ENCODE results near the gene ZNF597. TPM values are rescaled to one million over a fixed set of nuclear protein-coding genes. Genes with fewer than 3 reads are reported as not detected.

The ZNF597 gene
- total and polyA plus RNA-seq, 2 experiments from 2014 or later = 1.2 to 2.4 TPM

DNA sequence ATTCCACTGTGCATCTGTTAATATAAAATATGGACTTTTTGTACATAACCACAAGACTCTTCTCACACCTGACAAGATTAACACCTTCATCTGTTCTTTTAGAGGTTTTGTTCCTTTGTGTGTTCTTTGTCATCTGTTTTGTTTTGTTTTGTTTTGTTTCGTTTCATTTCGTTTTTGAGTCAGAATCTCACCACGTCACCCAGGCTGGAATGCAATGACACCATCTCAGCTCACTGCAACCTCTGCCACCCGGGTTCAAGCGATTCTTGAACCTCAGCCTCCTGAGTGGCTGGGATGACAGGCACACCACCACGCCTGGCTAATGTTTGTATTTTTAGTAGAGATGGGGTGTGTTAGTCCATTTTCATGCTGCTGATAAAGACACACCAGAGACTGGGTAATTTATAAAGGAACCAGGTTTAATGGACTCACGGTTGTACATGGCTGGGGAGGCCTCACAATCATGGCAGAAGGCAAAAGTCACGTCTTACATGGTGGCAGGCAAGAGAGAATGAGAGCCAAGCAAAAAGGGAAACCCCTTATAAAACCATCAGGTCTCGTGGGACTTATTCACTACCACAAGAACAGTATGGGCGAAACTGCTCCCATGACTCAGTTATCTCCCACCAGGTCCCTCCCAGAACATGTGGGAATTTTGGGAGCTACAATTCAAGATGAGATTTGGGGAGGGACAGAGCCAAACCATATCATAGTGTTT lies 29.7 kb upstream of the ZNF597 start:
- ATAC-seq = no peak
- peaks cover 3% of the 10 kb centered on the region for H3K27me3 Mint-ChIP-seq (ENCODE audit: insufficient read depth, low read depth, poor library complexity)
- H3K4me3 Mint-ChIP-seq = no peak overlapping the region; the same call in 2 of the 3 replicates
- no peak for DNase-seq (ENCODE audit: low spot score)
- Histone ChIP-seq H3F3A (replicated peaks; ENCODE audit: low read depth) (no peaks in the 10 kb centered on the region), H3K36me3 (ENCODE audit: insufficient read depth) (no peaks in the 10 kb centered on the region), H3K4me1 (ENCODE audit: insufficient read depth) (peaks cover 6% of the 10 kb centered on the region; the same call in 1 of the 2 replicates), H3K9me2 (ENCODE audit: insufficient read depth) (no peaks in the 10 kb centered on the region), H3K4me2 (no peak overlapping the region), H3K4me3 (no peak overlapping the region), H3K27ac (ENCODE audit: low read depth) (no peak overlapping the region), H3K27me3 (ENCODE audit: insufficient read depth) (no peaks in the 10 kb centered on the region), H2AFZ (no peak overlapping the region), H4K20me1 (replicated peaks; ENCODE audit: insufficient read depth) (peaks cover 33% of the 10 kb centered on the region), H3K79me2 (replicated peaks; ENCODE audit: insufficient read depth) (peaks cover 86% of the 10 kb centered on the region)
- no peak overlapping the region for H3K27ac Mint-ChIP-seq
- peaks cover 26% of the 10 kb centered on the region for H3K4me1 Mint-ChIP-seq
- H3K36me3 Mint-ChIP-seq (ENCODE audit: low read depth) = peaks cover 7% of the 10 kb centered on the region; the same call in 2 of the 3 replicates
- TF ChIP-seq ZNF114 (CRISPR knock-in tag; IDR thresholded peaks at IDR 0.05) = no peak
- TF ChIP-seq, protein P1, sequence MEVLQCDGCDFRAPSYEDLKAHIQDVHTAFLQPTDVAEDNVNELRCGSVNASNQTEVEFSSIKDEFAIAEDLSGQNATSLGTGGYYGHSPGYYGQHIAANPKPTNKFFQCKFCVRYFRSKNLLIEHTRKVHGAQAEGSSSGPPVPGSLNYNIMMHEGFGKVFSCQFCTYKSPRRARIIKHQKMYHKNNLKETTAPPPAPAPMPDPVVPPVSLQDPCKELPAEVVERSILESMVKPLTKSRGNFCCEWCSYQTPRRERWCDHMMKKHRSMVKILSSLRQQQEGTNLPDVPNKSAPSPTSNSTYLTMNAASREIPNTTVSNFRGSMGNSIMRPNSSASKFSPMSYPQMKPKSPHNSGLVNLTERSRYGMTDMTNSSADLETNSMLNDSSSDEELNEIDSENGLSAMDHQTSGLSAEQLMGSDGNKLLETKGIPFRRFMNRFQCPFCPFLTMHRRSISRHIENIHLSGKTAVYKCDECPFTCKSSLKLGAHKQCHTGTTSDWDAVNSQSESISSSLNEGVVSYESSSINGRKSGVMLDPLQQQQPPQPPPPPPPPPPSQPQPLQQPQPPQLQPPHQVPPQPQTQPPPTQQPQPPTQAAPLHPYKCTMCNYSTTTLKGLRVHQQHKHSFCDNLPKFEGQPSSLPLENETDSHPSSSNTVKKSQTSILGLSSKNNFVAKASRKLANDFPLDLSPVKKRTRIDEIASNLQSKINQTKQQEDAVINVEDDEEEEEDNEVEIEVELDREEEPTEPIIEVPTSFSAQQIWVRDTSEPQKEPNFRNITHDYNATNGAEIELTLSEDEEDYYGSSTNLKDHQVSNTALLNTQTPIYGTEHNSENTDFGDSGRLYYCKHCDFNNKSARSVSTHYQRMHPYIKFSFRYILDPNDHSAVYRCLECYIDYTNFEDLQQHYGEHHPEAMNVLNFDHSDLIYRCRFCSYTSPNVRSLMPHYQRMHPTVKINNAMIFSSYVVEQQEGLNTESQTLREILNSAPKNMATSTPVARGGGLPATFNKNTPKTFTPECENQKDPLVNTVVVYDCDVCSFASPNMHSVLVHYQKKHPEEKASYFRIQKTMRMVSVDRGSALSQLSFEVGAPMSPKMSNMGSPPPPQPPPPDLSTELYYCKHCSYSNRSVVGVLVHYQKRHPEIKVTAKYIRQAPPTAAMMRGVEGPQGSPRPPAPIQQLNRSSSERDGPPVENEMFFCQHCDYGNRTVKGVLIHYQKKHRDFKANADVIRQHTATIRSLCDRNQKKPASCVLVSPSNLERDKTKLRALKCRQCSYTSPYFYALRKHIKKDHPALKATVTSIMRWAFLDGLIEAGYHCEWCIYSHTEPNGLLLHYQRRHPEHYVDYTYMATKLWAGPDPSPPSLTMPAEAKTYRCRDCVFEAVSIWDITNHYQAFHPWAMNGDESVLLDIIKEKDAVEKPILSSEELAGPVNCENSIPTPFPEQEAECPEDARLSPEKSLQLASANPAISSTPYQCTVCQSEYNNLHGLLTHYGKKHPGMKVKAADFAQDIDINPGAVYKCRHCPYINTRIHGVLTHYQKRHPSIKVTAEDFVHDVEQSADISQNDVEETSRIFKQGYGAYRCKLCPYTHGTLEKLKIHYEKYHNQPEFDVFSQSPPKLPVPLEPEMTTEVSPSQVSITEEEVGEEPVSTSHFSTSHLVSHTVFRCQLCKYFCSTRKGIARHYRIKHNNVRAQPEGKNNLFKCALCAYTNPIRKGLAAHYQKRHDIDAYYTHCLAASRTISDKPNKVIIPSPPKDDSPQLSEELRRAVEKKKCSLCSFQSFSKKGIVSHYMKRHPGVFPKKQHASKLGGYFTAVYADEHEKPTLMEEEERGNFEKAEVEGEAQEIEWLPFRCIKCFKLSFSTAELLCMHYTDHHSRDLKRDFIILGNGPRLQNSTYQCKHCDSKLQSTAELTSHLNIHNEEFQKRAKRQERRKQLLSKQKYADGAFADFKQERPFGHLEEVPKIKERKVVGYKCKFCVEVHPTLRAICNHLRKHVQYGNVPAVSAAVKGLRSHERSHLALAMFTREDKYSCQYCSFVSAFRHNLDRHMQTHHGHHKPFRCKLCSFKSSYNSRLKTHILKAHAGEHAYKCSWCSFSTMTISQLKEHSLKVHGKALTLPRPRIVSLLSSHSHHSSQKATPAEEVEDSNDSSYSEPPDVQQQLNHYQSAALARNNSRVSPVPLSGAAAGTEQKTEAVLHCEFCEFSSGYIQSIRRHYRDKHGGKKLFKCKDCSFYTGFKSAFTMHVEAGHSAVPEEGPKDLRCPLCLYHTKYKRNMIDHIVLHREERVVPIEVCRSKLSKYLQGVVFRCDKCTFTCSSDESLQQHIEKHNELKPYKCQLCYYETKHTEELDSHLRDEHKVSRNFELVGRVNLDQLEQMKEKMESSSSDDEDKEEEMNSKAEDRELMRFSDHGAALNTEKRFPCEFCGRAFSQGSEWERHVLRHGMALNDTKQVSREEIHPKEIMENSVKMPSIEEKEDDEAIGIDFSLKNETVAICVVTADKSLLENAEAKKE (CRISPR knock-in tag; IDR thresholded peaks at IDR 0.05) = no peak
- no peak for TF ChIP-seq NANOG (IDR thresholded peaks at IDR 0.05; ENCODE audit: borderline replicate concordance)
- TF ChIP-seq STAT1 (IDR thresholded peaks at IDR 0.05; ENCODE audit: unreplicated experiment) = no peak
- no peak for TF ChIP-seq EZH2 (IDR thresholded peaks at IDR 0.05; ENCODE audit: low read depth, unreplicated experiment)
- no peak for TF ChIP-seq ZNF331 (CRISPR knock-in tag; IDR thresholded peaks at IDR 0.05; ENCODE audit: low read depth)
- TF ChIP-seq, protein P2, sequence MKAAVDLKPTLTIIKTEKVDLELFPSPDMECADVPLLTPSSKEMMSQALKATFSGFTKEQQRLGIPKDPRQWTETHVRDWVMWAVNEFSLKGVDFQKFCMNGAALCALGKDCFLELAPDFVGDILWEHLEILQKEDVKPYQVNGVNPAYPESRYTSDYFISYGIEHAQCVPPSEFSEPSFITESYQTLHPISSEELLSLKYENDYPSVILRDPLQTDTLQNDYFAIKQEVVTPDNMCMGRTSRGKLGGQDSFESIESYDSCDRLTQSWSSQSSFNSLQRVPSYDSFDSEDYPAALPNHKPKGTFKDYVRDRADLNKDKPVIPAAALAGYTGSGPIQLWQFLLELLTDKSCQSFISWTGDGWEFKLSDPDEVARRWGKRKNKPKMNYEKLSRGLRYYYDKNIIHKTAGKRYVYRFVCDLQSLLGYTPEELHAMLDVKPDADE (IDR thresholded peaks at IDR 0.05) = no peak
- no peak for TF ChIP-seq CREB1 (CRISPR knock-in tag; IDR thresholded peaks at IDR 0.05; ENCODE audit: low read depth)
- TF ChIP-seq, protein P3, sequence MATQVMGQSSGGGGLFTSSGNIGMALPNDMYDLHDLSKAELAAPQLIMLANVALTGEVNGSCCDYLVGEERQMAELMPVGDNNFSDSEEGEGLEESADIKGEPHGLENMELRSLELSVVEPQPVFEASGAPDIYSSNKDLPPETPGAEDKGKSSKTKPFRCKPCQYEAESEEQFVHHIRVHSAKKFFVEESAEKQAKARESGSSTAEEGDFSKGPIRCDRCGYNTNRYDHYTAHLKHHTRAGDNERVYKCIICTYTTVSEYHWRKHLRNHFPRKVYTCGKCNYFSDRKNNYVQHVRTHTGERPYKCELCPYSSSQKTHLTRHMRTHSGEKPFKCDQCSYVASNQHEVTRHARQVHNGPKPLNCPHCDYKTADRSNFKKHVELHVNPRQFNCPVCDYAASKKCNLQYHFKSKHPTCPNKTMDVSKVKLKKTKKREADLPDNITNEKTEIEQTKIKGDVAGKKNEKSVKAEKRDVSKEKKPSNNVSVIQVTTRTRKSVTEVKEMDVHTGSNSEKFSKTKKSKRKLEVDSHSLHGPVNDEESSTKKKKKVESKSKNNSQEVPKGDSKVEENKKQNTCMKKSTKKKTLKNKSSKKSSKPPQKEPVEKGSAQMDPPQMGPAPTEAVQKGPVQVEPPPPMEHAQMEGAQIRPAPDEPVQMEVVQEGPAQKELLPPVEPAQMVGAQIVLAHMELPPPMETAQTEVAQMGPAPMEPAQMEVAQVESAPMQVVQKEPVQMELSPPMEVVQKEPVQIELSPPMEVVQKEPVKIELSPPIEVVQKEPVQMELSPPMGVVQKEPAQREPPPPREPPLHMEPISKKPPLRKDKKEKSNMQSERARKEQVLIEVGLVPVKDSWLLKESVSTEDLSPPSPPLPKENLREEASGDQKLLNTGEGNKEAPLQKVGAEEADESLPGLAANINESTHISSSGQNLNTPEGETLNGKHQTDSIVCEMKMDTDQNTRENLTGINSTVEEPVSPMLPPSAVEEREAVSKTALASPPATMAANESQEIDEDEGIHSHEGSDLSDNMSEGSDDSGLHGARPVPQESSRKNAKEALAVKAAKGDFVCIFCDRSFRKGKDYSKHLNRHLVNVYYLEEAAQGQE (IDR thresholded peaks at IDR 0.05; ENCODE audit: unreplicated experiment) = no peak
- TF ChIP-seq, protein P4, sequence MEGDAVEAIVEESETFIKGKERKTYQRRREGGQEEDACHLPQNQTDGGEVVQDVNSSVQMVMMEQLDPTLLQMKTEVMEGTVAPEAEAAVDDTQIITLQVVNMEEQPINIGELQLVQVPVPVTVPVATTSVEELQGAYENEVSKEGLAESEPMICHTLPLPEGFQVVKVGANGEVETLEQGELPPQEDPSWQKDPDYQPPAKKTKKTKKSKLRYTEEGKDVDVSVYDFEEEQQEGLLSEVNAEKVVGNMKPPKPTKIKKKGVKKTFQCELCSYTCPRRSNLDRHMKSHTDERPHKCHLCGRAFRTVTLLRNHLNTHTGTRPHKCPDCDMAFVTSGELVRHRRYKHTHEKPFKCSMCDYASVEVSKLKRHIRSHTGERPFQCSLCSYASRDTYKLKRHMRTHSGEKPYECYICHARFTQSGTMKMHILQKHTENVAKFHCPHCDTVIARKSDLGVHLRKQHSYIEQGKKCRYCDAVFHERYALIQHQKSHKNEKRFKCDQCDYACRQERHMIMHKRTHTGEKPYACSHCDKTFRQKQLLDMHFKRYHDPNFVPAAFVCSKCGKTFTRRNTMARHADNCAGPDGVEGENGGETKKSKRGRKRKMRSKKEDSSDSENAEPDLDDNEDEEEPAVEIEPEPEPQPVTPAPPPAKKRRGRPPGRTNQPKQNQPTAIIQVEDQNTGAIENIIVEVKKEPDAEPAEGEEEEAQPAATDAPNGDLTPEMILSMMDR (conservative IDR thresholded peaks at IDR 0.05; ENCODE audit: low read depth in 2 of 2) = no peak
- no peak for TF ChIP-seq POLR2AphosphoS5 (IDR thresholded peaks at IDR 0.05; ENCODE audit: low read depth)
- no peak for TF ChIP-seq JUNB (IDR thresholded peaks at IDR 0.05; ENCODE audit: unreplicated experiment)
- no peaks in the 10 kb centered on the region; the same call in 2 of the 3 replicates for H3K9me3 Mint-ChIP-seq

Measured in GM23338 (cell line).